Neural progenitor cell (in vitro differentiated cells): ENCODE data around the gene MMP12.

Source experiments
- CTCF ChIP-seq: fragments of 200-600 bp; sonication (generic); IDR thresholded peaks from 2 replicates; pipeline ENCODE4 v1.5.1; 2017; ENCODE audit warnings: antibody characterized with exemption, mild to moderate bottlenecking
- EZH2phosphoT487 ChIP-seq: fragments of 200-600 bp; sonication (generic); IDR thresholded peaks from 2 replicates; pipeline ENCODE4 v1.6.1; 2017; ENCODE audit warnings: antibody characterized with exemption

DNA sequence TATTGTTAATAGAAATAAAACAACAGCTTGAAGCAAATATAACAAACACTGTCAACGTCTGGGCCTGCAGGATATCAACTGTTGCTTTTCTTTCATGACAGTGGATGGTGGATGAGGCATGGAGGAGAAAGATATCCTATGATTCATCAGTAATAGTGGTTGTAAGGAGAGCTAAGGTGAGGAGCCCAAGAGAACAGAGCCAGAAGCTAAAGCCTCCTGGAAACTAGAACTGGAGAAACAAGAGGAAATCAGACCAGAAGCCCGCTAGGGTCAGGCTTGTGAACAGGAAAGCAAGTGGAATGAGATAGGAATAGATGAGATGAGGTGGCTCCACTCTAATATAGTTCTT, 37.7 kb upstream of the MMP12 start:
- no peak for TF ChIP-seq CTCF
- TF ChIP-seq EZH2phosphoT487 = no peak
